Astrocyte (in vitro differentiated cells and primary cell): ENCODE results near the gene DUSP16. TPM values are rescaled to one million over a fixed set of nuclear protein-coding genes. Genes with fewer than 3 reads are reported as not detected.

Experiments
- DNase-seq: peaks from one replicate; pipeline ENCODE4 v3.0.0-alpha.2; 2010; ENCODE audit warnings: low read depth
- FAIRE-seq: peaks from 2 replicates; lab custom pipeline; 2011; peaks lifted over from hg19 to GRCh38; lab: Jason Lieb, UNC
- H2AFZ ChIP-seq: 2 replicates; pipeline ENCODE4 v1.6.0; 2012; ENCODE audit warnings: low read depth, low read length, inconsistent platforms
- H3K27ac ChIP-seq: 2 replicates; pipeline ENCODE4 v1.5.1; 2011; ENCODE audit warnings: low read depth, low read length, inconsistent platforms
- H3K27me3 ChIP-seq: 2 replicates; pipeline ENCODE4 v1.6.0; 2011; ENCODE audit warnings: low read length, inconsistent platforms; ENCODE audit not compliant: insufficient read depth
- H3K36me3 ChIP-seq: 2 replicates; pipeline ENCODE4 v1.5.1; 2011; ENCODE audit warnings: low read length, inconsistent platforms; ENCODE audit not compliant: insufficient read depth
- H3K4me1 ChIP-seq: 2 replicates; pipeline ENCODE4 v1.5.1; 2011; ENCODE audit warnings: low read length, inconsistent platforms; ENCODE audit not compliant: insufficient read depth
- H3K4me2 ChIP-seq: 2 replicates; pipeline ENCODE4 v1.6.0; 2012; ENCODE audit warnings: low read length, inconsistent platforms
- H3K4me3 ChIP-seq: 2 replicates; pipeline ENCODE4 v1.5.1; 2011; ENCODE audit warnings: low read depth, mild to moderate bottlenecking, low read length, inconsistent platforms; ENCODE audit not compliant: insufficient read depth
- H3K79me2 ChIP-seq: 2 replicates; pipeline ENCODE4 v1.6.0; 2012; ENCODE audit warnings: mild to moderate bottlenecking, low read length, inconsistent platforms; ENCODE audit not compliant: insufficient read depth
- H3K9ac ChIP-seq: 2 replicates; pipeline ENCODE4 v1.6.0; 2012; ENCODE audit warnings: mild to moderate bottlenecking, low read length, inconsistent platforms
- H3K9me3 ChIP-seq: 2 replicates; pipeline ENCODE4 v1.5.1; 2012; ENCODE audit warnings: low read depth, mild to moderate bottlenecking, low read length, inconsistent platforms; ENCODE audit not compliant: insufficient read depth
- H4K20me1 ChIP-seq: 2 replicates; pipeline ENCODE4 v1.6.0; 2012; ENCODE audit warnings: low read length, inconsistent platforms; ENCODE audit not compliant: insufficient read depth
- H3K27ac Mint-ChIP-seq: one replicate; pipeline ENCODE4 v1.8.0; 2021; ENCODE audit warnings: mild to moderate bottlenecking, mixed read lengths; ENCODE audit not compliant: unreplicated experiment
- H3K27me3 Mint-ChIP-seq: one replicate; pipeline ENCODE4 v1.8.0; 2021; ENCODE audit warnings: low read depth, mixed read lengths; ENCODE audit not compliant: unreplicated experiment
- H3K36me3 Mint-ChIP-seq: one replicate; pipeline ENCODE4 v1.8.0; 2021; ENCODE audit warnings: low read depth, mixed read lengths; ENCODE audit not compliant: unreplicated experiment
- H3K4me1 Mint-ChIP-seq: one replicate; pipeline ENCODE4 v1.8.0; 2021; ENCODE audit warnings: low read depth, mixed read lengths; ENCODE audit not compliant: unreplicated experiment
- H3K4me3 Mint-ChIP-seq: one replicate; pipeline ENCODE4 v1.8.0; 2021; ENCODE audit warnings: mild to moderate bottlenecking, moderate library complexity, mixed read lengths; ENCODE audit not compliant: unreplicated experiment
- H3K9me3 Mint-ChIP-seq: one replicate; pipeline ENCODE4 v1.8.0; 2021; ENCODE audit warnings: mild to moderate bottlenecking, mixed read lengths; ENCODE audit not compliant: unreplicated experiment
- EZH2 ChIP-seq: IDR thresholded peaks from 2 replicates; pipeline ENCODE4 v1.6.1; 2012; ENCODE audit warnings: mild to moderate bottlenecking, low read length, inconsistent platforms; ENCODE audit not compliant: insufficient read depth
- total RNA-seq: library from RNA; stranded (reverse); gene quantifications from 2 replicates; pipeline ENCODE4 v1.2.1, GENCODE V29; 2021
- TF ChIP-seq, protein P1 (sequence below): IDR thresholded peaks from 2 replicates; pipeline ENCODE4 v1.5.1; 2011; ENCODE audit warnings: low read depth, mild to moderate bottlenecking, inconsistent platforms, low read length, moderate library complexity; ENCODE audit not compliant: insufficient read depth

DUSP16 gene
- total RNA-seq, 1 donor from 2014 or later: 24.2 TPM

DNA sequence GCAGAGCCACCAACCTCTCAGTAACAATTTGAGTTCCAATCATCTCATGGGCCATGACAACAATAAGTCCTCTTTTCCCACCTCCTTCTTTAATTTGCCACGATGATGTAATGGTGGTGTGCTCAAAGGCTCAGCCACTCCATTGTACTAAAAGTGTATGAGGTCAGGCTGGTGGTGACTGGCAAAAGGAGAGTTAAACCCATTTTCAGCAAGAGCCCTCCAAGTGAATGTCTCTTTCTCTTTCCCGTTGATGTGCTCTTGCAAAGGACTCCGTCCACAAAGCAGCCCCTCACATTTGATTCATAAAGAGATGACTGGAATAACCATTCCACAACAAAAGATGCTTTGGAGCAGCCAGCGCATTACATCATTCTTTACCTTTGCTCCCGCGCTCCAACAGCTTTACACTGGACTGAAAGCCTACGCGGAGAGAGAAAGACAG, 41.6 kb downstream of the DUSP16 start:
- peak overlapping the region; percentile 4 for H3K4me3 Mint-ChIP-seq
- Histone ChIP-seq H3K27ac (no peak overlapping the region), H3K4me2 (peak overlapping the region; percentile 28), H3K4me3 (no peak overlapping the region), H3K9me3 (no peaks in the 10 kb centered on the region), H3K79me2 (peaks cover 7% of the 10 kb centered on the region), H3K27me3 (no peaks in the 10 kb centered on the region), H4K20me1 (peaks cover 18% of the 10 kb centered on the region), H3K36me3 (peaks cover 9% of the 10 kb centered on the region), H3K4me1 (peaks cover 9% of the 10 kb centered on the region), H3K9ac (no peak overlapping the region), H2AFZ (no peak overlapping the region)
- H3K36me3 Mint-ChIP-seq: peaks cover 6% of the 10 kb centered on the region
- no peak for FAIRE-seq
- H3K4me1 Mint-ChIP-seq: peaks cover 25% of the 10 kb centered on the region
- H3K27me3 Mint-ChIP-seq: no peaks in the 10 kb centered on the region
- H3K9me3 Mint-ChIP-seq: no peaks in the 10 kb centered on the region
- DNase-seq: peak; percentile 18
- H3K27ac Mint-ChIP-seq: peak overlapping the region; percentile 37
- TF ChIP-seq, protein P1, sequence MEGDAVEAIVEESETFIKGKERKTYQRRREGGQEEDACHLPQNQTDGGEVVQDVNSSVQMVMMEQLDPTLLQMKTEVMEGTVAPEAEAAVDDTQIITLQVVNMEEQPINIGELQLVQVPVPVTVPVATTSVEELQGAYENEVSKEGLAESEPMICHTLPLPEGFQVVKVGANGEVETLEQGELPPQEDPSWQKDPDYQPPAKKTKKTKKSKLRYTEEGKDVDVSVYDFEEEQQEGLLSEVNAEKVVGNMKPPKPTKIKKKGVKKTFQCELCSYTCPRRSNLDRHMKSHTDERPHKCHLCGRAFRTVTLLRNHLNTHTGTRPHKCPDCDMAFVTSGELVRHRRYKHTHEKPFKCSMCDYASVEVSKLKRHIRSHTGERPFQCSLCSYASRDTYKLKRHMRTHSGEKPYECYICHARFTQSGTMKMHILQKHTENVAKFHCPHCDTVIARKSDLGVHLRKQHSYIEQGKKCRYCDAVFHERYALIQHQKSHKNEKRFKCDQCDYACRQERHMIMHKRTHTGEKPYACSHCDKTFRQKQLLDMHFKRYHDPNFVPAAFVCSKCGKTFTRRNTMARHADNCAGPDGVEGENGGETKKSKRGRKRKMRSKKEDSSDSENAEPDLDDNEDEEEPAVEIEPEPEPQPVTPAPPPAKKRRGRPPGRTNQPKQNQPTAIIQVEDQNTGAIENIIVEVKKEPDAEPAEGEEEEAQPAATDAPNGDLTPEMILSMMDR: no peak
- TF ChIP-seq EZH2: no peak

DNA sequence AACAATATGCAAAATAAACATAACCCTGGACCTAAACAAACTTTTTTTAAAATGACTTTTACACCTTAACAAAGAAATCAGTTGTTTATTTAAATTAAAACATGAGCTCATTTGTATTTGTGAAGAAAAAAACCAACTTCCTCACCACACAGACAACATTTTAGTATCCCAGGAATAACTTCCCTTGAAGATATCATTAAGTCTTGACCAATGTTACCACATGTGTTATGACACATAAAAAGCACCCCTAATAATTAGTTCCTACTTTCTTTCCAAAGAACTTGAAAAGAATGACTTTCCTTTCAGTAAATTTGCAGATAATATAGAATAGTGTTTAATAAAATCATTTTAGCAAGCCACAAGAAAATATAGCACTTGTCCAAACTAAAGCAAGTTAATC, 42.4 kb downstream of the DUSP16 start:
- no peak for FAIRE-seq
- no peaks in the 10 kb centered on the region for H3K9me3 Mint-ChIP-seq
- H3K9ac ChIP-seq: no peak overlapping the region

More for the DNA sequence above, 42.4 kb downstream of the DUSP16 start:
- H3K36me3 Mint-ChIP-seq: peaks cover 6% of the 10 kb centered on the region
- no peak for DNase-seq
- no peaks in the 10 kb centered on the region for H3K27me3 Mint-ChIP-seq
- no peak overlapping the region for H3K4me3 ChIP-seq
- H3K4me2 ChIP-seq: no peak overlapping the region
- H3K27ac ChIP-seq: no peak overlapping the region
- H2AFZ ChIP-seq: no peak overlapping the region
- TF ChIP-seq, protein P1: no peak
- TF ChIP-seq EZH2: no peak
- no peaks in the 10 kb centered on the region for H3K9me3 ChIP-seq
- H3K36me3 ChIP-seq: peaks cover 9% of the 10 kb centered on the region
- H3K4me1 Mint-ChIP-seq: peaks cover 25% of the 10 kb centered on the region
- H3K4me3 Mint-ChIP-seq: no peak overlapping the region
- peaks cover 7% of the 10 kb centered on the region for H3K79me2 ChIP-seq
- peaks cover 15% of the 10 kb centered on the region for H4K20me1 ChIP-seq
- no peaks in the 10 kb centered on the region for H3K27me3 ChIP-seq
- H3K27ac Mint-ChIP-seq: peak overlapping the region; percentile 37
- H3K4me1 ChIP-seq: peaks cover 9% of the 10 kb centered on the region
